ENCODE measurements around the gene FAM110A. TPM values are rescaled to one million over a fixed set of nuclear protein-coding genes. Genes with fewer than 3 reads are reported as not detected.

The FAM110A gene
- total RNA-seq (2022; extraction: Qiagen RNA extraction) = 5.1 to 10.5 TPM (median 10.0 TPM) in 5 replicates

GRCh38 chr20:833450-834150, at the start of gene FAM110A:
FAM110A (plus strand) TSS chr20:833715; CDS start chr20:844805, 11,090 bp downstream.

Other genes starting within 250 kb of the FAM110A start
- not detected in 5 replicates for gene TCF15, start 223.4 kb upstream of the FAM110A start, total RNA-seq (2022; extraction: Qiagen RNA extraction)
- gene SRXN1, start 180.5 kb upstream of the FAM110A start, total RNA-seq (2022; extraction: Qiagen RNA extraction) = 159 to 197 TPM (median 177 TPM) in 5 replicates
- gene SCRT2, start 157.9 kb upstream of the FAM110A start, total RNA-seq (2022; extraction: Qiagen RNA extraction) = 0.04 TPM in 1 of 5 replicates, not detected in the others
- gene SLC52A3, start 65.2 kb upstream of the FAM110A start, total RNA-seq (2022; extraction: Qiagen RNA extraction) = 0.34 to 0.60 TPM (median 0.45 TPM) in 5 replicates
- gene ANGPT4, start 82.6 kb downstream of the FAM110A start, total RNA-seq (2022; extraction: Qiagen RNA extraction) = 0.02 to 0.04 TPM (median 0.03 TPM) in 4 of 5 replicates, not detected in the other
- gene RSPO4, start 168.6 kb downstream of the FAM110A start, total RNA-seq (2022; extraction: Qiagen RNA extraction) = not detected in 5 replicates

Measured in A549 treated with dexamethasone at 1 μM for 4 hours (cell line).